Mononuclear cell (primary cell): ENCODE measurements around the gene CEP104. TPM values are rescaled to one million over a fixed set of nuclear protein-coding genes. Genes with fewer than 3 reads are reported as not detected.

Experiments
- H3K27me3 ChIP-seq: 2 replicates; pipeline ENCODE4 v1.6.0; 2011; ENCODE audit warnings: low read length, control low read depth; ENCODE audit not compliant: insufficient read depth
- H3K4me1 ChIP-seq: 2 replicates; pipeline ENCODE4 v1.5.1; 2011; ENCODE audit warnings: mild to moderate bottlenecking, low read length, control low read depth; ENCODE audit not compliant: insufficient read depth
- H3K4me3 ChIP-seq: 2 replicates; pipeline ENCODE4 v1.5.1; 2011; ENCODE audit warnings: mild to moderate bottlenecking, low read length, moderate library complexity
- H3K9me3 ChIP-seq: 2 replicates; pipeline ENCODE4 v1.5.1; 2011; ENCODE audit warnings: low read depth, mild to moderate bottlenecking, control low read depth, low read length
- total RNA-seq: library from RNA; depleted of rRNA; stranded (reverse); fragments of >200 nt; gene quantifications from one replicate; pipeline ENCODE4 v1.2.3, GENCODE V29; 2012

CEP104 gene
- total RNA-seq, 1 donor = 12.8 TPM

DNA sequence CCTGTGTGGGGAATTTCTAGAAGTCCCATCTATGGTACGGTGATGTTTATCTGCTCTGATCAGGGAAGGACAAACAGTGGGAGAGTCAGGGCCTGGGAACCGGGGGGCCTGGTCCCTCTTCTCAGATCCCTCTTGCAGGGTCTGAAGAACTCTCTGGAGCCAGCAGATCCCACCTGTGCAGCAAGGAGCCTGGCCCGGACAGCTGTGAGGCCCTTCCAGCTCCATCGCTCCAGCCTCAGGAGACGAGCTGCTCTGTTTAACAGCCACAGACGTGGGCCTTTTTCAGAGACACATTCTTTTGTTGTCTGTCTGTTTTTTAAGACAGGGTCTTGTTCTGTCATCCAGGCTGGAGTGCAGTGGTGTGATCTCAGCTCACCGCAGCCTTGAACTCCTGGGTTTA lies 28.6 kb upstream of the CEP104 start:
- no peak overlapping the region for H3K4me3 ChIP-seq
- H3K27me3 ChIP-seq = no peaks in the 10 kb centered on the region
- H3K4me1 ChIP-seq = peaks cover 13% of the 10 kb centered on the region
- H3K9me3 ChIP-seq = no peaks in the 10 kb centered on the region

DNA sequence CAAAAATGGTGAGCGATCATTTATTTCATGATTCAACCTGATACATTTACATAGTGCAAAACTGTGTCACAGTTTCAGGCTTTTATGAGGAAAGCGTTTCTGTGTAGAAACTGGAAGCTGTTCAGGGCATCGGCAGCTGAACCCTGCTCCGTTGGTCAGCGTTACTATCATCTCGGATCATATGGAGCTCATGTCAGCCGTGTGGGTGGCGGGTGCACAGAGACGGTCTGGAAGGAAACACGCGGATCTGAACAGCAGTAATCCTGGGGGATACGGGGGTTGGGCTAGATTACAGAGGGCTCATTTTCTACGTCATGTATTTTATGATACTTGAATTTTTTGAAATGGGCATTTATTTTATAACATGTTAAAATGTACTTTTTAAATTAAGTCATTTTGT lies 28.0 kb upstream of the CEP104 start:
- Histone ChIP-seq H3K4me3 (no peak overlapping the region), H3K9me3 (no peaks in the 10 kb centered on the region), H3K4me1 (peaks cover 6% of the 10 kb centered on the region), H3K27me3 (no peaks in the 10 kb centered on the region)

DNA sequence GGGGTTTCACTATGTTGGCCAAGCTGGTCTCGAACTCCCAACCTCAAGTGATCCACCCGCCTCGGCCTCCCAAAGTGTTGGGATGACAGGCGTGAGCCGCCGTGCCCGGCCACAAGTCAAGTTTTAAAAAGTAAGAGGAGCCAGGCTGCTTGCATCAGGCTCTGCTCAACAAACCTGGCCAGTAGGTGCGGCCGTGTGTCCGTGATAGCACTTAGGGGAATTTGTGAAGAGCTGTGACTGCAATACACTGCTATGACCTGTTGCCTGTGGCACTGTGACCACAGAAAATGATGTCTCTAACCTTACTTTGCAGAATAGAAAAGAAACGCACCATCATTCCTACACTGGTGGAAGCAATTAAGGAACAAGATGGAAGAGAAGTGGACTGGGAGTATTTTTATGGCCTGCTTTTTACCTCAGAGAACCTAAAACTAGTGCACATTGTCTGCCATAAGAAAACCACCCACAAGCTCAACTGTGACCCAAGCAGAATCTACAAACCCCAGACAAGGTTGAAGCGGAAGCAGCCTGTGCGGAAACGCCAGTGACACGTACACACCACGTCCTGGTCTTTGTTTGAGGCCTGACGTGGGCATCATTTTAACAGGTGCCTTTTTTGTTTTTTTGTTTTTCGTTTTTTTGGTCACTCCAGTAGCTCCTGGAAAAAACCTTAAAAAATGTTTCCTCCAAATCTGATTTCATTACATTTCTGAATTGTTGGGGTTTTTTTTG lies 26.3 kb upstream of the CEP104 start:
- Histone ChIP-seq H3K4me3 (no peak overlapping the region), H3K4me1 (no peaks in the 10 kb centered on the region), H3K27me3 (no peaks in the 10 kb centered on the region), H3K9me3 (no peaks in the 10 kb centered on the region)

DNA sequence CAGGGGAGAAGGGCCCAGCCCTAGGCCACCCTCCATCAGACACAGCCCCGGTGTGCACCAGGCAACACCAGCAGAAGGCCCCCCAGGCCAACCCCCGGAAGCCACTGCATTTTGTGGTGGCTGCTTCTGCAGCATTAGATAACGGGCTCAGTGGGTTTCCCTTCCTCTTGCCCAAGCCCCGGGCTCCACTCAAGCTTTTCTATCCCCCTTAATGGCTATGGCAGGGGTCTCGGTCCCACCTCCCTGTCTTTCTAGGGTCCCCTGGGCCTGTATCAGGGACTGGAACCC lies 24.1 kb upstream of the CEP104 start:
- Histone ChIP-seq H3K9me3 (no peaks in the 10 kb centered on the region), H3K4me3 (no peak overlapping the region), H3K4me1 (no peaks in the 10 kb centered on the region), H3K27me3 (no peaks in the 10 kb centered on the region)

DNA sequence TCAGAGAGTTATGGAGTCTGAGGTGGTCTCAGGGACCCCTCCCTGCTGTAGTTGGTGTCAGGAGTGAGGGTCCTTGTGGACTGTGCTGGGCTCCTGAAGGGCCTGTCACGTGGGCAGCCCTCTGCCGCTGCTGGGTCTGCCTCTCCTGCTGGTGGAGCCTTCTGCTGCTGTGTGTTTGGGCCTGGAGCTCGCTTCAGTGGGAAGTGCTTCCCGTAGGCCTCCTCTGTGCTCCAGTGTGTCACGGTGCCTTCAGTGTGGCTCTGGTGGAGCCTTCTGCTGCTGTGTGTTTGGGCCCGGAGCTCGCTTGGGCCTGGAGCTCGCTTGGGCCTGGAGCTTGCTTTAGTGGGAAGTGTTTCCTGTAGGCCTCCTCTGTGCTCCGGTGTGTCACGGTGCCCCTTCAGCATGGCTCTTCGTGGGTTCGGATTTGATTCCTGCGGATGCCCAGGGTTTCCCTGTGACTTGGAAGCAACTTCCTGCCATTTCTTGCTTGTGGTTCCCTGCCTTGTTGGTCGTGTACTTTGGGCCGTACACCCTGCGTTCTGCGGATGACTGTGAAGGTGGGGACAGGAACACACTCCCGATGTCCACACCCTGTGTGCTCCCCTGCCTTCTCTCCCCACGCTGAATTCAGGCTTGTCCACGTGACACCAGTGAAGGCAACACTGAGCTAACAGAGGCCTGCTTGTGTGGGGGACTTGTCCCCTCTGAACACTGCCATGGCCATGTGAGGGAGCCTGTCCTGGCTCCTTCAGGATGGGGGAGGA lies 23.6 kb upstream of the CEP104 start:
- Histone ChIP-seq H3K4me3 (no peak overlapping the region), H3K9me3 (no peaks in the 10 kb centered on the region), H3K4me1 (no peaks in the 10 kb centered on the region), H3K27me3 (no peaks in the 10 kb centered on the region)

DNA sequence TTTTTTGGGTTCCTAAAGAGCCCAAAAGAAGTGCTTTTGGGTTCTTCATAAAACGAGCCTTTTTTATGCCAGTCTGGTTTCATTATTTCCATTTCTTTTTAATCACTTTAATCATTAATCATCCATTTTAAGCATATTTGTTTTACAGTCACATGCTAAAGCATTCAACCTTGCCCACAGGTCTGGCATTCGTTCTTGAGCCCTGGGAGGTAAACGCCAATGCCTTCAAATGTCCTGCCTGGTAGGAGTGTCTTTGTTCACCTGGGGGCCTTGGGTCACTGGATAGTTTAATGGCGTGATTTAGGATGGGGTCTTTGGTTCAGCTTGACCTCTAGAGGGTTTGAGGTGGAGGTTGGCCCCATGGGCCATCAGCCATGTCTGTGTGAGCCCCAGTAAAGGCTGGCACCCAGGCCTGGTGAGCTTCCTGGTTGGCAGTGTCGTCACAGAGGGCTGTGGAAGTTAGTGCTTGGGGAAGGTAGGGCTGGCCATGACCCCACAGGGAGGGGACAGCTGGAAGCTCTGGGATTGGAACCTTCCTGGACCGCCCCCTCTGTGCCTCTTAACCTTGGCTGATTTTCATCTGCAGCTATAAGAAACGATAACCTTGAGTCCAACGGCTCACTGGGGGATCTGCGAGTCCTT lies 22.9 kb upstream of the CEP104 start:
- Histone ChIP-seq H3K9me3 (no peaks in the 10 kb centered on the region), H3K4me1 (no peaks in the 10 kb centered on the region), H3K4me3 (no peak overlapping the region), H3K27me3 (no peaks in the 10 kb centered on the region)

DNA sequence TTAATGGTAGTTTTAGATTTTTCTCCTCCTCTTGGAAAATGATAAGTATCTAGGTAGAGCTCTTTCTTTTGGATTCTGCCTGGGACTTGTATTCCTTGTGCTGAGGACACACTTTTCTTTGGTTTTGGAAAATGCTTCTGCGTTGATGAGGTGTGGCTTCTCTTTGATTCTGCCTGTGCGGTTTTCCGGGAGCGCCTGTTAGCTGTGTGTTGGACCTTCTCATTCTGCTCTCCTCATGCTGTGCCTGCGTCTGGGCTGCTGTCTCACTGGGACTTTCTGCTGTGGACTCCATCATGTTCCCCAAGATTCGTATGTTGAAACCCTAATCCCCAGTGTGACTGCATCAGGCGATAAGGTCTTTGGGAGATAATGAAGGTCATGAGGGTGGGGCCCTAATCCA lies 22.1 kb upstream of the CEP104 start:
- no peaks in the 10 kb centered on the region for H3K27me3 ChIP-seq
- H3K4me3 ChIP-seq = no peak overlapping the region
- no peaks in the 10 kb centered on the region for H3K4me1 ChIP-seq
- H3K9me3 ChIP-seq = no peaks in the 10 kb centered on the region

DNA sequence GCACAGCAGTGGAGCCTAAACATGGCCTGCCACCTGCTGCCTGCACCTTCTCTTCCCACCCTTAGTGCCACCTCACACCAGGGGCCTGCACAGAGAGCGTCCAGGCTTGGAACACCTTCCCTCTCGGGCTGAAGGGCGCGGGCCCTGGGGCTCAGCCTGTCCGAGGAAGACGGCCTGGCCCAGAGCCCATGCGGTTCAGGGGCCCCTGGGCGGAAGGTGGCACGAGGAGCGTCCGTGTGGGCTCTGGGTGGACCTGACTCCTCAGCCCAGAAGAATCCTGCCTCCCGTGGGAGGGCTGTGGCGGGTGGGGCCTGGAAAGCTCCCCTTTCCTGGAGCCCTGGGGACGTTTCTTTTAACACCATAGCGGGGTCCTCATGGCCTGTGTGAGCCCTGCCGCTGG lies 19.7 kb upstream of the CEP104 start:
- no peaks in the 10 kb centered on the region for H3K27me3 ChIP-seq
- no peaks in the 10 kb centered on the region for H3K4me1 ChIP-seq
- no peaks in the 10 kb centered on the region for H3K9me3 ChIP-seq
- H3K4me3 ChIP-seq = no peak overlapping the region

DNA sequence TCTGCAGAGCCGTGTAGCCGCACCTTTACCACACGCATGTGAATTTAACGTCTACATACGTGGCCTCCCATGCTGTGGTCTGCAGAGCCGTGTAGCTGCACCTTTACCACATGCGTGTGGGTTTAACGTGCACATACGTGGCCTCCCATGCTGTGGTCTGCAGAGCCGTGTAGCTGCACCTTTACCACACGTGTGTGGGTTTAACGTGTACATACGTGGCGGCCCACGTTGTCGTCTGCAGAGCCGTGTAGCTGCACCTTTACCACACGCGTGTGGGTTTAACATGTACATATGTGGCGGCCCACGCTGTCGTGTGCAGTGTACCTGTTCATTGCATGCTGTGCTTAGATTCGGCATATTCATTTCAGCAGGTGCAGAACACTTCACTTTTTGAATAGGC lies 17.7 kb upstream of the CEP104 start:
- Histone ChIP-seq H3K27me3 (no peaks in the 10 kb centered on the region), H3K4me3 (no peak overlapping the region), H3K9me3 (no peaks in the 10 kb centered on the region), H3K4me1 (no peaks in the 10 kb centered on the region)

DNA sequence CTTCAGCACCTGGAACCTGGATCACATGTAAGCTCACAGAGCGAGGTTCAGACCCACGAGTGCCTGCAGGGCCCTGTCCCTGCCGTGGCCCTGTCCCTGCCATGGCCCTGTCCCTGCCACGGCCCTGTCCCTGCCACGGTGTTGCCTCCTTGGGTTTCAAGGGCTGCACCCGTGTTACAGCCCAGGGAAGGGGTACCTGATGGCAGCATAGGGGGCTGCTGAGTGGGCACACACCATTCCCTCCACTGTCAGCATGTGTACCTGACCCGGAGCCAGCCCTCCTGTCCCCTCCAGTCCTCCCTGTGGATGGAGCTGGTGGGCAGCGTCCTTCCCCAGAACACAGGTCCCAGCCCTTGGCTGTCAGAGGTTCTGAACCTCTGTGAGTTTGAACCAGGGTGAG lies 15.5 kb upstream of the CEP104 start:
- Histone ChIP-seq H3K9me3 (no peaks in the 10 kb centered on the region), H3K4me1 (no peaks in the 10 kb centered on the region), H3K27me3 (no peaks in the 10 kb centered on the region), H3K4me3 (no peak overlapping the region)

DNA sequence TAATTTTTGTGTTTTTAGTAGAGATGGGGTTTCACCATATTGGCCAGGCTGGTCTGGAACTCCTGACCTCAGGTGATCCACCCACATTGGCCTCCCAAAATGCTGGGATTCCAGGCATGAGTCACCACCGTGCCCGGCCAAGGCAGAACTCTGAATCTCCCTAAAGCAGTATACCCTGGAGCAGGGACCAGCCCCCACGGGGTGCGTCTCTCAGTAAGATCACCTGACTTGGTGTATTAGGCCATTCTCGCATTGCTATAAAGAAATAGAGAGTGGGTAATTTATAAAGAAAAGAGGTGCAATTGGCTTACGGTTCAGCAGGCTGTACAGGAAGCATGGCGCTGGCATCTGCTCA lies 14.4 kb upstream of the CEP104 start:
- Histone ChIP-seq H3K27me3 (no peaks in the 10 kb centered on the region), H3K4me1 (no peaks in the 10 kb centered on the region), H3K4me3 (no peak overlapping the region), H3K9me3 (no peaks in the 10 kb centered on the region)

DNA sequence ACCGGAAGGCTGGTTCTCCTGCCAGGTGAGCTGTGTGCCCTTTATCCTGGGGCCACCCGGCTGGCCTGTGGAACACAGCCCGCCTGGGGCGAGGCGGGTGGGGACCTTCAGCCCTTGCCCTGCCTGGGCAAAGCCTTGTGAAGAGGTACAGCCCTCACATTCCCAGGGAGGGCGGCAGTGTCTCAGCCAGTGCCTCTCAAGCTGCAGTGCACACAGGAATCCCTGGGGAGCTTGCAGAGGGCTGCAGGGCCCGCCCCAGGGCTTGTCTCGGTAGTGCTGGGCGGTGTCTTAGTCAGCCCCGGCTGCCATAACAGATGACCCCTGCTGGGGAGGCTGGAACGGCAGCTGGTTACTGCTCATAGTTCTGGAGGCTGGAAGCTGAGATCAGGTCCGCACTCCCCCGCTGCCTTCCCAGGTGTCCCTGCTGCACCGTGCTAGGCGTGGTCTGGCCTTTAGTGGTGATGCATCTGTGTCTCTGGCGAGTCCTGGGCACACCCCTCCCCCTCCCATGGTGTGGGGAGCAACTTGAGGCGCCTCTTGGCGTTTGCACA lies 12.8 kb upstream of the CEP104 start:
- H3K27me3 ChIP-seq = no peaks in the 10 kb centered on the region
- no peaks in the 10 kb centered on the region for H3K4me1 ChIP-seq
- H3K9me3 ChIP-seq = no peaks in the 10 kb centered on the region
- no peak overlapping the region for H3K4me3 ChIP-seq

DNA sequence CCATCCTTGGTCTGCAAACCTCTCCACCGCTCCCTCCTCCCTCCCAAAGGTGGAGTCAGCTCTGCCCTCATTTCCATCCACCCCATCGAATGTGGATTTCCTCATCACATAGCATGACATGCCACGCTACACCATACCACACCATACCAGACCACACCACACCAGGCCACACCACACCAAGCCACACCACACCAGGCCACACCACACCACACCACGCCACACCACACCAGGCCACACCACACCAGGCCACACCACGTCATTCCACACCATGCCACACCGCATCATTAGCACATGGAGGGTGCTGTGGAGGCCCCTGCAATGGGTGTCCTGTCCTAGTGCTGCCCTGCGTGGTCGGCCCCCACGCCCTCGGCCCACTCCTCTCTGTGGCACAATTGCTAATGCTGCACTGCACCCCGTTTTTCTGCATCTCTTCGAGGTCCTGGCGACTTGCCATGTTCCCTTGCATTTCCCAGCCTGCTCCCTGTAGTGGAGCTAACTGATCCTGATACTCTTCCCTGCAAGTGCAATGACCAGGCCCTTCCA lies 11.5 kb upstream of the CEP104 start:
- Histone ChIP-seq H3K27me3 (no peaks in the 10 kb centered on the region), H3K4me3 (no peak overlapping the region), H3K4me1 (no peaks in the 10 kb centered on the region), H3K9me3 (no peaks in the 10 kb centered on the region)

DNA sequence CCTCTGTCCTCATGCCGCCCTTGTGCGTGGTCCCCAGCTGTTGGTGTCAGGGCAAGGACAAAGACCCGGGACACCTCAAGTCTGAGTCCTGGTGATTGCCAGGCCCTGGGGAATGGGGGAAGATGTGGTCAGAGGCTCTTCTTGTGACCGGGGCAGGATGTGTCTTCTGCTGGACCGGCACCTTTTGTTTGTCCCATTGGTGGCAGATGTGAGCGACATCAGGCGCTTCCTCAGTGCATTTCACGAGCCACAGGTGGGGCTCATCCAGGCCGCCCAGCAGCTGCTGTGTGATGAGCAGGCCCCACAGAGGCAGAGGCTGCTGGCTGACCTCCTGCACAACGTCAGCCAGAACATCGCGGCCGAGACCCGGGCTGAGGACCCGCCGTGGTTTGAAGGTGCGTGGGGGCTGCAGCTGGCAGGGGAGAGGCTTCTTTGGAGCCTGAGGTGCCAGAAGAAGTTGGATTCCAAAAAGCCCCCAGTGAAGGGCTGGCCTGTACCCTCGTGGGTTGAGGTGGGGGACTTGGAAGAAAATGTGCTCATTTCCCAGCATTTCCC lies 8.7 kb upstream of the CEP104 start:
- no peaks in the 10 kb centered on the region for H3K9me3 ChIP-seq
- H3K27me3 ChIP-seq = no peaks in the 10 kb centered on the region
- no peak overlapping the region for H3K4me3 ChIP-seq
- H3K4me1 ChIP-seq = no peaks in the 10 kb centered on the region

DNA sequence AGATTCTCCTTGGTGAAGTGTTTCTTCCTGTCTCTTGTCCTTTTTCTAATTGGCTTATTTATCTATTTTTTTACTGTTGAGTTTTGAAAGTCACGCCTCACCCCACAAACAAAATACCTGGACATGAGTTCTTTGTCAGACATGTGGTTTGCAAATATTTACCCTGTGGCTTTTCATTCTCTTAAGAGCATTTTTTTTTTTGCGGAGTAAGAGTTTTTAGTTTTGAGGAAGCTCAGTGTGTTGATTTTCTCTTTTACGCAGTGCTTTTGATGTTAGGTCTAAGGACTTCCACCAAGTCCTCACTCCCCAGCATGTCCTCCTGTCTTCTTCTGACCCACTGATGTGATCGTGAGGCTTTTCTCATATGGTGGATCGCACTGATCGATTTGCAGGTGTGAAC lies 7.9 kb upstream of the CEP104 start:
- Histone ChIP-seq H3K4me3 (no peak overlapping the region), H3K9me3 (no peaks in the 10 kb centered on the region), H3K27me3 (no peaks in the 10 kb centered on the region), H3K4me1 (no peaks in the 10 kb centered on the region)
